Stimulated activated CD4-positive, alpha-beta T cell treated with anti-CD3 and anti-CD28 coated beads, Interleukin-12 subunit alpha, Interleukin-12 subunit beta, amount 100 ng/mL, for 4 hours (primary cell): ENCODE measurements around the gene ELL2.
"Not testable (repeated sequence)": the region's sequence is repeated elsewhere in the genome, so short reads cannot be mapped to it uniquely, and the experiment has no call there.

Experiments used
- DNase-seq: peaks from one replicate; pipeline ENCODE4 v3.0.0-alpha.2; 2020

Gene ELL2

DNA sequence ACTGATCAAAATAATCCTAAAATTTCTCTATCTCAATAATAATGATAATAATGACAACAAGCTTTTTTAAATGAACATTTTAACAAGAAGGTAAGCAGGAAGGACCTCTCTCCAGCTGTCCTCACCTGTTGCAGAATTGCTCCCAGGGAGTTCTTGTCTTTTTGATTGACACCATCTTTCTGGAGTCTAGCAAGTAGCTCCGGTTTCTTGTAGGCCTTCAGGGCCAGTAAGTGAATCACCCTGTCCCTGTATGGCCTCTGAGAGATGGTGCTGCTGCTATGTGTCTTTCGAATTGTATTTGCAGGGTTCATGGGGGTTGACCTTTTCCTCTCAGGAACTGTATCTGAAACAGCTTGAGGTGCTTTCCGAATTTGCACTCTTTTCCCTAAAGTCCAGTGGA lies 55.3 kb downstream of the ELL2 start:
- not testable (repeated sequence) for DNase-seq

DNA sequence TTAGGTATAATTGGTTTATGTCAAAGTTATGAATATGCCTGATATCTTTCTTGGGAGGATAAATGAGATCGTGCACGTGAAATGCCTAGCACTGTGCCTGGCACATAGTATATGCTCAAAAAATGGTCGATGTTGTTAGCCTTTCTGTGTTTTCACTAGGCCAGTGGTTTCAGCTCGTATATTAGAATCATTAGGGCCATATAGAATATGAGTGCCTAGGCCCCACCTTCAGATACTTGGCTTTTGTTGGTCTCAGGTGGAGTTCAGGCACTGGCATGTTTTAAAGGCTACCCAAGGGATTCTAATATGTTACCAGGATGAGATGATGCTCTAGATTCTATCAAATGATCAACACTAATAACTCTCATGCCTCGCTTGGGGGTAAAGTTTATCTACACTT lies 56.8 kb downstream of the ELL2 start:
- no peak for DNase-seq

DNA sequence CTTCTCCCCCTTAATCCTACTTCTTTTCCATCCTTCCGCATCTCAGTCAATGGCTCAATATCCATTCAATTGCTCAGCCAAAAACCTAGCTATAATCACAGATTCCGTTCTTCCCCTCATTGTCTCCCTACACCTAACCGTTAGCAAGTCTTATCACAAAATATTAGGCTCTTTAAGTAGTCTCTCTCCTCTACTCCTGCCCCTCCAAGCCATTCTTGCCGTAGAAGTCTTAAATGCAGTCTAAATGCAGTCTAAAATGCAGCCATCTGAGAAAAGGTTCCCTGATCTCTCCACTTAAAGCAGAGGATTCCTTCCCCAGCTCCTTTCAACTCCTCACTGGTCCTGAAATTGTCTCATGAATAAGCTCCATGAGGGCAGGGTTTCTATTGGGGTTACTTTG lies 57.8 kb downstream of the ELL2 start:
- no peak for DNase-seq

DNA sequence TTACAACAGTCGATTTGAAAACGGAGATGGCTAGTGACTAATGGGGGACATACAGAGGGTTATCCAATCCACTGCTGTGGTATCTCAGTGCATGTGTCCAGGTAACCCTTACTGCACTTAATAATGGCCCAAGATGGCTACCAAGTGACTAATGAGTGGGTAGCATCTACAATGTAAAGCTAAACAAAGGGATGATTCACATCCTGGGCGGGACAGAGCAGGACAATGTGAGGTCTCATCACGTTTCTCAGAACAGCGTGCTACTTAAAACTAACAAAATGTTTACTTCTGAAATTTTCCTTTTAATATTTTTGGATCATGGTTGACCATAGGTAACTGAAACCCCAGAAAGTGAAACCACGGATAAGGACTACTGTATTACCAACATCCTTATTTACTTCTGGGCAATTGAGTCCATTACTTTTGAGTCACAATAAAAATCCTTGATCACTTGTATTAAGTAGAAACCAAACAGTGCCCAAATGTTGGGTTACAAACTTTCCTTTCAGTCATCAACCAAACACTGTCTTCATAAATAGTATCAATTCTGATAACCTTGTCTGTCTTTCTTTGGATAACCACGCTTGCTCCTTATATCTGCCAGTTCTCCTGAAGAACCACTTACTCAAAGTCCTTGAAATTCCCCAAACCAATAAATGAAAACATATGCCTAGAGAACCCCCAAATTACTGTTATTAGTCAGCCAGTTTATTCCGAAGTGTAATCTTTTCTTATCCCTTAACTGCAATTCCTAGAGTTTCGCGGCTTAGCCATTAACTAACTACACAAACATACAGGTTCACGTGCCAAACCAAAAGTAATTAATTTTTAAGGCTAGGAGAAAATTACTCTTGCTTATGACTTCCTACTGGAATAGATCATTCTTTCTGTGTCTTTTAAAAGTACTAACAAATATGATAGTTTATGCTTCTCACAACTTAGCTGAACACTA lies 59.7 kb downstream of the ELL2 start:
- DNase-seq, result no peak

DNA sequence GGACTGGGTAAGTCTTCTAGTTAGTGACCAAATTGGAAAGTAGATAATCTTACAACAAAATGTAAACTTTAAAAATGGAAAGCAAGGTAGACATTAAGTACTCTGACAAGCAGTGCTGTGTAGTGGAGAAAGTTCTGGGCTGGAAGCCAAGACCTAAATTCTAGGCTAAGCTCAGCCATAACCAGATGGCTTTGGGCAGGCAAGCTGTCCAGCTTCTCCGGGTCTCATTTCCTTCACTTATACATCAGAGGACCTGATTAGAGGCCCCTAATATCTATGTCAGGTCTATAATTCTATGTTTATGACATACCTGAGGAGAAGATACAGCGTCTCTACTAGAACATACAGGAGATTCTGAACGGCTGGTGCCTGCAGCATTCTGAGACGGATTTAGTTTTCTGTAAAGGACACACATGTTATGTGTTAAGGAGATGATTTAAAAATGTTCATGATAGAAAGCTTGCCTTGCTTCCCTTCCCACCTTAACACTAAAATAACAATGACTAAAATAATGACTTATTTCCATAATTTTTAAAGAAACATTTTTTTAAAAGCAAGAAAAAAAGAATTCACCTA lies 61.2 kb downstream of the ELL2 start:
- no peak for DNase-seq

DNA sequence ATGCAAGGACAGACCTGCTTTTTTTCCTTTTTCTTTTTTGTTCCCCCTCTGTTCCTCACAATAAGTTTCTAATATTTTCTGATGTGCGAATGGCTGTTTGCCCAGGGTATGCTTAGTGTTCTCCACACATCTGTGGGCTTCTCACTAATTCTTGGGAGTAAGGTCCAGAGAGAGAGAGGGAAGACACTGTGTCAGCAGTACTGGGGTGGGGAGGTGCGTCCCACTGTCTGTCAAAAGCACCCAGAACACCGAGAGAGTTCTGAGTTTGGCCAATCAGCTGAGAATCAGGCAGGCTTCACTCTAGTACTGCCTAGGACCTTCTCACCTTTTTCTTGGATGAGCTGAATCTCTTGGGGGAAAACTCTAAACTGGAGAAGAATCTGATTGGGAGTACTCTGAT lies 61.8 kb downstream of the ELL2 start:
- DNase-seq, result no peak

DNA sequence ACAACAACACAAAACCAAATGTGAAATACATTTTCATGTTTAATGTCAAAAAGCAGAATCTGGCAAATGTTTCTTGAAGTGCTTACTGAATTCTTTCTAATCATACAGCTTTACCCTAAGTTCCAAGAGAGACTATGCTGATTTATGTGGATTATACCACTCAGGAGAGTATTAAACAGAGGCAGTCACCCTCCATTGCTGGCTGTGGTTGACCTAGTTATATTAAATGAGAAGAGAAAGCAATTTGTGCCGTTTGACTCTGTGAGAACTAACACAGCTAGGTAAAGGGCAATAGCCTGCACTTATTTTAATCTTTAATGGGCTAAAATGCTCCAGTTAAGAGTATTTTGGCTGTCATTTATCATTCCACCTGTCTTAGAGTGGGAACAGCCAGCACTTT lies 62.6 kb downstream of the ELL2 start:
- no peak for DNase-seq

DNA sequence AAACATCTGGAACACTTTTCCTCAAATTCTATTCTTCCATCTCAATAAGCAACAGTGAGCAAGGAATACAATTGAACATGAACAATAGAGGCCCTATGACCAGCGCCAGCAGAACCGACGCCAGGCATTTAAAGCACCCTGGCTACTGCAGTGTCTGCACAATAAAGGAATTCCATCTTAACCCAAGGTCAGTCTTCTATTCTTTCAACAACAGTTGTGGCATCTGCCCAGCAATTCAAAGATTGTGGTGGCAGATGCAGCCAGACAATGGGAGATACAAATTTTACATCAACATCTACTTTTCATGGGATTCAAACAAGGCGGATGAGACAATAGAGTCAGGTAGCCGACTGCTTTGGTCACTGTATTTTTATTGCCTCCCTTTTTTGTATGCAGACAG lies 65.9 kb downstream of the ELL2 start:
- no peak for DNase-seq

DNA sequence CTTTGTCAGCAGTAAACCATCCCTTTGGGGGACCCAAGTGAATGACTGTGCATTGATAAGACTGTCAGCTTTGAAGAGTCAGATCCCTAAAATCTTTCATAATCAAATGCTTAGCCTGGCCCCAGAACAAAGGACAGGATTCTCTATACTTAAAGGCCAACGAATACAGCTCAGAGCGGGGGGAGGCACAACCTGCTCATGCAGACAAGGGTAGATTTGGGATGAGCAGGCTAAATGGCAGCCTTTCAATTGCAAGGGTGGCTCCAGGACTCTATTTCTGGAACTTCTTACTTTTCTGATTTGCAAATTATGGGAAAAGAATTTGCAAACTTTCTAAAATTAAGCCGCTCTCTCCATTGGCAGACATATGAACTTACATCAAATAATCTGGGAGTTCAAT lies 66.4 kb downstream of the ELL2 start:
- DNase-seq, result no peak

DNA sequence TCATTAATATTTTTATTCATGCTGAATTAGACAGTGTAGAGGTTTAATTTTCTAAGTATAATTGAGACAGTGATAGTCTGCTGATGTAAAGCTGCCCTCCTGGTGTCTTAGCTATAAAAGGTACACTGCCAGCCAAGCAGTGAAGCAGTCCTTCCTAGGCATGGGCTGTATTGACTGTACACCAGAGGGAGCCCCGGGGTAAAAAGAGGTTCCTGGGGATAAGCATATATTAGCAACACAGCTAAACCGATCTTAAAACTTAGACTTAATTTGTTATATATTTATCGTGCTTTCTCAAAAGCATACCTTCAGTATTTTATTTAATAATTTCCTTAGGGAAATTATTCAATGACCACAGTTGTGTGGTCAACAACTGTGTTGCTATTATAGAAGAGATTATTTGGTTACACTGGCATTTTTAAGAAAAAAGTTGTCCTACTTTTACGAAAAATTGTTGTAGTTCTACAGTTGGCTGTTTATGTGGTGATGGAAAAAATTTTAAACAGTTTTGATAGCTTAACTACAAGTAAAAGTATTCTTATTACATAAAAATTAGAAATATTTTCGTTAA lies 68.8 kb downstream of the ELL2 start:
- no peak for DNase-seq

DNA sequence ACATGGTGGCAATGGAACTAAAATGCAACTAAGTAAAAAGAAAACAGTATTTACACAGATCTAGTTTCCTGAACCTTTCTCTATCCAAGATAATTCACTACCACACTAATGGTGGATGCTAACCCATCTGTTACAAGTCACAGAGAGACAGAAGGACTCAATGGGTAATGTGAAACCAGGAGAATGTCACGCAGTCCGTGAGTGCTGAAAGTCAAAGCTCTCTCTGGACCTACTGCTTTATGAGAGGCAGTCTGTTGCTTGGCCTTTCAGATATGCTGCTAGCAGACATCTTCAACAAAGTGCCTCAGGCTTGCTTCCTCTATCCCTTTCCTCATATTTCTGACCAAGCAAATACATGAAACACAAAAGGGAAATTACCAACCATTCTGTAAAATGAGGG lies 70.2 kb downstream of the ELL2 start:
- DNase-seq, result no peak

DNA sequence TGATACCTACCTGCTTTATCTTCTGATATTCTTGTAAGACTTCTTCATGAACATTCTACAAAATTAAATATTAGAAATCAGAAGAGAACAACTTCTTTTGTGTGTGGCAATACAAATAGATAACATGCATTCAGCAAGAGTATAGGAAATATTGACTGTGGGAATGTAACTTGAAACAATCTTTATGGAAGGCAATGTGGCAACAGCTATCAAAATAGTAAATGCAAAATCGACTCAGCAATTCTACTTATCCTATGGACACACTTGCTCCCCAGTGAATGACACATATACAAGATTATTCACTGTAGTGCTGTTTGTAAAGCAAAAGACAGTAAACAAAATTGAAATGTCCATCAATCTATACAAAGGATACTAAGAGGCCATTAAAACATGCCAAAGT lies 72.6 kb downstream of the ELL2 start:
- DNase-seq, result no peak

DNA sequence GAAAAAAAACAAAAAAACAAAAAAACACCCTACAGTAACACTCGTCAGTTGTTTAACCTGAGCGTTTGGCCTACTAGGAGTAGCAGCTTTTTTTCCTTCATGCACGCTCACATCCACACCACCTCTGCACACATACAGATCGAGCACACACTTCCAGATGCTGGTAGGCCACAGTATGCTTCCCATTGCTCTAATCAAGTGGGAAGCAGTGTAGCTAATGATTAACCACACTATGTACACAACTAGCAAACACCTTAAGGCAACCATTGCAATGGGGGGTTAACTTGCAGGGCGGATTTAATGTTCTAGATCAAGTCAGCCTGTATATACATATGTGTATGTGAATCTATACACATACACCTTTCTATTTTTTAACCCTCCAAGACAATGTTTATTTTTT lies 73.7 kb downstream of the ELL2 start:
- no peak for DNase-seq

DNA sequence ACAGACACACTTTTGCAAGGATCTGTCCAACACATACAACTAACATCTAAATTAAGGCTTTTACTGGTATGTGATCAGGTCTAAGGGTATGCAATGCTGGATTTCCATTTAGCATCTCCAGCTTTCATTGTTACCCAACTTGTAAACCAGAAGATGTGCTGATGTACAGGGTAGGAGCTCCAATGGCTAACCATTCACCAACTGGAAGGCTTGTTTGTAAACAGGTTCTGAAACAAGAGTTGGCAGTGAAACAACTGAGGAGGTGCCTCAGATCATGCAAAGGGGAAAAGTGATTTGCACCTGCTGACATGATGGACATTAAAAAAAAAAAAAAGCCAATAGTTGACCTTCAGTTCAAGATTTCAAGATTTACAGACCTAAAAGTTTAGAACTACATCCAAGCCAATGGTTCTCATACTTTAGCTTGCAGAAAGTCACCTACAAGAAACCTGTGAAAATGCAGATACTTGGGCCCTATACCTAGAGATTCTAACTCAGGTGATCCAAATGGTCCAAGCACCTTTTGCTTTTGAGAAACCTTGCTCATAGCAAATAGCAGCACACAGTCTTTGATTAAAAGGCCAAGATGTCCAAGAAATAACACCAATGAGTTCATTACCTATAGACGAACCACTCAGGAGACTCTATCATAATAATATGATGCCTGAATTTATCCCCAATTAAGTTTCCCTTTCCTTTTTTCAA lies 75.2 kb downstream of the ELL2 start:
- no peak for DNase-seq

DNA sequence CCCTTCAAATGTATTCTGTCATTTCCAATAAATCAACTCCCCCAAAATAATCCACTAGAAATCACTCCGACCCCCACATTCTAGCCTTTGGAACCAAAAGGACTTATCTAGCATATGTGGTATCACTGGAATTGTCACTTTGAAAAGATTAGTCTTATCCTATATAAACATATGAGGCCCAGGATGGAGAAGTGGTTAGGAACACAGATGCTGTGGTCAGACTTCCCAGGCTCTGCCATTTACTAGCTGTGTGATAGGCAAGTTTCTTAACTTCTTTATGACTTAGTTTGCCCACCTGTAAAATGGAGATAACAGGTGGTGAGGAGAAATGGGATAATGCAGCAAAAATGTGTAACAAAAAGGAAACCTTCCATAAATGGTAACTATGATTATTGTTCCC lies 77.1 kb downstream of the ELL2 start:
- no peak for DNase-seq

DNA sequence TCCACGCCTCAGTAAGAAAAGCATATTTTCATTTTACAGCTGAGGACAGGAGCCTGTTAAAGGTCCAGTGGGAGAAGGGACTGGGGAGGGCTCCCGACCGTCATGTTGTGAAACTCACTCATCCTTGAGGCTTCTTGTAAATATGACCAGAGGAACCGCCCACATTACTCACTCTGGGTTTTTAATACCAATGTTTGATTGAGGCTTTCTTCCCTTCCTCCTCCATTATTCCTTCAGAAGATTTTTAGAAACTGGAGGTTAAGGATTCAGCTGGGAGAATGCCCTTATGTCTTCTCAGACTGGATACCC lies 77.7 kb downstream of the ELL2 start:
- no peak for DNase-seq

DNA sequence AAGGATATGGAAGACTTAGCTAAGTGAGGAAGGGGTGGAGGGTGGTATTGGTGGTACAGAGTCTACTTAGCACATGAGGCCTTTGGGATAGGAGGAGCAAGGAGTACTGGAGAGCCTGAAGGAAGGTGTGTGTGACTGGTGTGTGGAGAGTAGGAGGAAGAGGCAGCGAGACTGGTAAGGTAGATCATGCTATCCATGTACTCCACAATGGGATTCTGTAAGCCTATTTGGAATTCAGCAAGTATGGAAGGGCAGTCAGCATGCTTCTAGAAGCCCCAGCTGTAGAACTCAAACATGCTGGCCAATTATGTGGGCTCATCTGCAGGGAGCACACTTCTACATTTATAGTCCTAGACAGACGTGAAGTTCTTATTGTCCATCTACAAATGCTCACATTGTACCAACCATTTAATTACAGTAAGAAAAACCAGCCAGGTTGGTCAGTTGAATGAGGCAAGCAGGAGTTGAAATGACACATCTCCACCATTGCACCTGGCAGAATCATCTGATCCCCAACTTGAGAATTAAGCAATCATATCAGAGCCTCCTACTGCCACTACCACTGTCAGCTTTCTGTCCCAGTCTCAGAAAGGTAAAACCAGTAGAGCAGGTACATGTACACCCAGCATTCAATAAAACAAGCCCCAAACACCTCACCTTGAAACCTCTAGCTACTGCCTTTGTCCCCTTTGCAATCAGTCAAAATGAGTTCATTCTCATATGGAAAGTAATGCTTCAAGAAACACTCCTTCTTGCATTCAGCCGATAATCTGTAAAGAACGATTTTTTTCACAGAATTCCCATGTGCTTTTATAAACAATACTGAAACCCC lies 78.2 kb downstream of the ELL2 start:
- no peak for DNase-seq

DNA sequence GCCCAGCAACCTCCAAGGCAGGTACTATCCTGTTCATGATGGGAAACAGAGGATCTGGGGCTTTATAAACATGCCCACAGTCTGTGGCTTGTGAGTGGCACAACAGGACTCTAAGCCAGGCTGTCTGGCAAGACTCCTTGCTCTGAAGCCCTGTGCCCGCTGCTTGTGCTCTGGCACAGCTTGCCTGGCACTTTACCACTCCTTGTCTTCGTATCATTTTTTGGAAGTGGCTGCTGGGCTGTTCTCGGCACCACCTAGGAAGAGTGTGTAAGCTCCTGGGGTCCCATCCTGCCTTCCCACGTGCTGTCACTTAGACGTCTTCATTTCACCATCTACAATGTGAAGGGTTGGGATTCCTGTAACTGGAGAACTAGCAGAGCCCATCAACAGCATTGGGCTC lies 79.8 kb downstream of the ELL2 start:
- DNase-seq, result no peak

DNA sequence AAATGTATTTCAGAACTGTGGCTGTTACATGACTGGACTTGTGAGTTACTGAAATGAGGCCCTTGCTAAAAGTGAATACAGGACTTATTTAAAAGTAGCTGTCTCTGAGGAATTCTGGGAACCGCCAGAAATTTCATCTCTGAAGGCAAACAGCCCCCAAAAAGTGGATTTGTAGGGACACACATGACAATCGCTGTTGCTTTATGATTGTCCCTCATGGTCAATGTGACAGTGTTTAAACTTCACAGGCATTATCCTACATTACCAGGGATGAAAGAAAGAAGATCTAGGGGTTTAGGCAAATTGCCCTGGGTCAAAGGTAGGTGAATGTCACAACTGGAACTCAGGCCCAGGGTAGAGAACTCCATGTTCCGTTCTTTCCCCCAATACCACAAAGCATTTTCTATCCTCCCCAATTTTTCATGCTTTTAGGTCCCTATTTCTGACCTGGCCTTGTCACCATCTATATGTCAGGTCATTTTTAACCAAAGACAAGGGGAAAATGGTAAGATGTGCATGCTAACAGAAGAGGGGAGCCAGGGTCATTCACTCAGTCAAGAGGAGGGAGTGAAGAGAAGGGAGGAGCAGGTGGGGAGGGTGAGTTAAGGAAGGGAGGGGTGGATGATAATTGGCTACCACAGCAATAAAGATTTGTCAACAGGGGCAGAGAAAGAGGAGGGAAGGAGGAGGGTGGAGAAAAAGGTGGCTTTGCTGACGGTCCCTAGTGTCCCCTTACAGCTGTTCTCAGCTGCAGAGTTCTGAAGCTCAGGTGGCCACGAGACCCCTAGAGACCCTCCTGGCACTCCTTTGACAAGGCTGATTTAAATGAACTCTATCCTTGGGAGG lies 81.3 kb downstream of the ELL2 start:
- no peak for DNase-seq

DNA sequence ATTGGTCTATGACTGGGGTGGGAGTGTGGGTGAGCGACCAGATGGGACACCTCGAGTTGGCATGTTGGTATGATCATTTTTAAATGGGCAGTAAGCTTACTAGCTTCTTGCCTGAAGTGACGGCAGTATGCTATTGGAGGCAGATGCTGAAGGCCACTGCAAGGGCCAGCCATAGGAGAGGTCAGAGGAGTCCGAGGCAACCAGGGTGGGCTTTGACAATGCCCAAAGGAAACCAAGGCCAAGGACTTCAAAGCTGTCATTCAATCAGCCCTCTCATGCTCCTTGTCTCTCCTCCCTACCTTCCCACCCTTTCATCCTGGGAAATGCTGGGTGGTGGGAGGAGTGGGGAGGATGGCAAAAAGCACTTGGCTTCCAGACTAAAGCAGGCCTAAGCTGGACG lies 82.0 kb downstream of the ELL2 start:
- DNase-seq, result no peak

DNA sequence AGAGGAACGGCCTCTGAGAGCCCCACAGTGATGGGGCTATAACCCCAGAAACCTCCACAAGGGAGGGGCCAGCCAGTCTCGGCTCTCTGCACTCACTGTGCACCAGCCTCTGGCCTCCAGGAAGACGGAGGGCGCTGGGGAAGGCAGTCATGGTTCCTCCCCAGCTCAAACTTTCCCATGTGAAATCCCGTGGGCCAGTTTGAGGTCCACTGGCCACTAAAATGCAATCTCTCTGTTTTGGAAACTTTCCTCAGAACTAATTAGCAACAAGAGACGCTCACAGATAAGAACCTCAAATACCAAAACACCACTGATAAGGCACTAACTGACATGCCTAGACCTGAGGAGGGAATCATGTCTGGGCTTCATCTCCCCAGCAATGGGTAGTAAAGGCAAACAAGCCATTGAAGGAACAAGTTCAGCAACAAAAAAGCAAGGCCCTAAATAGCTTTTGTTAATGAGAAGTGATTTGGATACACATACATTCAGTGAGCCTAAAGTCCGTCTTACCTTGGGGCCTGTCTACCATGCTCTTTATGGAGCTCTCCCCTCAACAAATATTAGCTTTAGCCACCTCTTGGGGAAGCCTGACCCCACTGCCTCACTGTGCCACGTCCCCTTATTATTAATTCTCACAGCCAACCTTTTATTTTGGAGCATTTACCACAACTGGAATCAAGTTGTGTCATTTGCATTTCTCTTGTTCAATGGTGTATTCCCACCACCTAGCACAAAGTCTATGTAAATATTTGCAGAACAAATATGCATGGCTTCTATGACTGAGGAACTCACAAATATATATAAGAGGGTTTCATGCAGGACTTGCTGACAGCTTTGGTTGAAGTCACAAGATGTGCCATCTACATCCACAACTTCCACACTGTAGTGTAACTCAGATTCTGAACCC lies 83.0 kb downstream of the ELL2 start:
- no peak for DNase-seq
